ENCODE data around the gene FBLN2. TPM values are rescaled to one million over a fixed set of nuclear protein-coding genes. Genes with fewer than 3 reads are reported as not detected.

Gene FBLN2
- total and polyA plus RNA-seq, 8 donors = 27.5 to 96.6 (median 40.6) TPM

GRCh38 chr3:13547591-13548371 is 1.1 kb upstream of the FBLN2 start:
- TF ChIP-seq CTCF (IDR thresholded peaks at IDR 0.05) = no peak
- peak in 1 of 4 donors; percentile 56 for DNase-seq
- H3K9me3 ChIP-seq = no peaks in the 10 kb centered on the region
- no peak for ATAC-seq
- no peaks in the 10 kb centered on the region for H3K36me3 ChIP-seq
- no peak overlapping the region for H3K4me3 ChIP-seq
- H3K27ac ChIP-seq = no peak overlapping the region
- H3K4me1 ChIP-seq = peaks cover 0 to 10% of the 10 kb centered on the region in 2 donors
- intact Hi-C loops (cut with DNase I) = no loop called here
- peaks cover 0 to 70% of the 10 kb centered on the region in 2 donors for H3K27me3 ChIP-seq

GRCh38 chr3:13549623-13550422 is 898 bp downstream of the FBLN2 start:
- Histone ChIP-seq H3K4me3 (peak overlapping the region; percentile 13), H3K9me3 (no peaks in the 10 kb centered on the region), H3K27me3 (peaks cover 0 to 85% of the 10 kb centered on the region in 2 donors), H3K36me3 (no peaks in the 10 kb centered on the region), H3K27ac (no peak overlapping the region), H3K4me1 (peaks cover 0 to 10% of the 10 kb centered on the region in 2 donors)
- DNase-seq (peak in 1 of 4 donors; percentile 59), ATAC-seq (no peak)
- TF ChIP-seq CTCF (IDR thresholded peaks at IDR 0.05) = no peak
- intact Hi-C loops (cut with DNase I) = no loop called here

GRCh38 chr3:13550423-13550690 is 1.4 kb downstream of the FBLN2 start:
- no peak for TF ChIP-seq CTCF (IDR thresholded peaks at IDR 0.05)
- no peaks in the 10 kb centered on the region for H3K9me3 ChIP-seq
- intact Hi-C loops (cut with DNase I) = no loop called here
- ATAC-seq (no peak), DNase-seq (no peak)
- H3K4me3 ChIP-seq = peak overlapping the region in 1 of 2 donors; percentile 13
- H3K27me3 ChIP-seq = peaks cover 0 to 88% of the 10 kb centered on the region in 2 donors
- no peaks in the 10 kb centered on the region for H3K36me3 ChIP-seq
- no peak overlapping the region for H3K27ac ChIP-seq
- H3K4me1 ChIP-seq = peaks cover 0 to 10% of the 10 kb centered on the region in 2 donors

- H3K27me3 ChIP-seq = peaks cover 0 to 87% of the 10 kb centered on the region in 2 donors
- H3K4me3 ChIP-seq = no peak overlapping the region
- H3K4me1 ChIP-seq = peaks cover 0 to 10% of the 10 kb centered on the region in 2 donors
- ATAC-seq (no peak), DNase-seq (peak in 1 of 4 donors; percentile 61)
- no peak for TF ChIP-seq CTCF (IDR thresholded peaks at IDR 0.05)
- no peak overlapping the region for H3K27ac ChIP-seq
- intact Hi-C loops (cut with DNase I) = no loop called here
- H3K36me3 ChIP-seq = no peaks in the 10 kb centered on the region
- no peaks in the 10 kb centered on the region for H3K9me3 ChIP-seq
Observed at GRCh38 chr3:13550791-13551360, 2.0 kb downstream of the FBLN2 start.

All from left lung (tissue), 10 donors.